CD4-positive, alpha-beta T cell treated with Interleukin-6 at 100 ng/mL for 8 hours (primary cell): Measurements from ENCODE around the gene TAF1C.
A peak's percentile ranks its signal among the peaks of the same experiment; 100 is the strongest.

Source experiments
- DNase-seq: peaks from one replicate; pipeline ENCODE4 v3.0.0-alpha.2; 2020; ENCODE audit warnings: mixed read lengths, low spot score

TAF1C gene

DNA sequence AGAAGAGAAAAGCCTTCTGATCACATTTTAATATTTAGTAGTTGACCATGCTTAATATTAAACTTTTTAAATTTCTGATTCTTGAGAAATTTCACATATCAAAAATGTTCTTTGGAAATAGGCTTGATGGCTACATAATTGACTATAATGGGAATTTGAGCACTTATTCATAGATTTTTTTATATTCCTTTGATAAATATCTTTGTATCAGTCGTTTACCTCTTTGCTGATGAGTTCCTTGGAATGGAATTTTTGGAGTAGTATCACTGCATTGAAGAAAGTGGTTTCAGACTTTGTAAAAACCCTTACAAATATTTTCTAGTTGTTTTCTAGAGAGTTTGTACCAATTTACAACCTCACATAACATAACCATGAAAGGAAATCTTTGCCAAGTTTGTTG, 27.1 kb downstream of the TAF1C start:
- DNase-seq = no peak

DNA sequence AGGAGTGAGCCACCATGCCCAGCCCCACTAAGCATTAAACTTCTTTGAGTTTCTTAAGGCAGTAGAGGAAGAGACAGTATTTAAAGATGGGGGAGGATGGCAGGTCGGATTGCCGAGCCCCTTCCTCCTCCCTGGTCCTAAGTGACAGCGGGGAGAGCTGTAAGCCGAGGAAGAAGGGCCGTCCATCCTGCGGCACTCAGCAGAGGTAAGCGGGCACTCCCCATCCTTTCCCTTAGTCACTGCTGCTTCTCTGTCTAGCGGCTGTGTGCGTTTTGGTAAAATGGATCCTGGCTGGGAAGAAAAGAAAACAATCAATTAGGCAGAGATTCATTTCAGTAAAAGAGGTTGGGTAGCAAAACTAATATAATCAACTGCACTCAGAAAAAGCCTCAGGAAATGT, 27.9 kb downstream of the TAF1C start:
- no peak for DNase-seq

GRCh38 chr16:84156342-84156784, 30.5 kb downstream of the TAF1C start:
- DNase-seq = no peak

DNA sequence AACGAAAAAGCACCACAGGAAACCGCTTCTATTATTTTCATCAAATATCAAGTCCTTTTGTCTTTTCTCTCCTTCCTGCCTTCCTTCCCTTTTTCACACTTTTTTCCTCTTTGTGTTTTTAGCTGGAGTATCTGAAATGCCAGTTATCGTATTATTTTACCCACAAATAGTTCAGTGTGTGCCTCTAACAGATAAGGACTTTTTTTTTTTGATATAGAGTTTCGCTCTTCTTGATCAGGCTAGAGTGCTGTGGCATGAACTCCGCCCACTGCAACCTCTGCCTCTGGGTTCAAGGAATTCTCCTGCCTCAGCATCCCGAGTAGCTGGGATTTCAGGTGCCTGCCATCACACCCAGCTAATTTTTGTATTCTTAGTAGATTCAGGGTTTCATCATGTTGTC, 31.1 kb downstream of the TAF1C start:
- no peak for DNase-seq

DNA sequence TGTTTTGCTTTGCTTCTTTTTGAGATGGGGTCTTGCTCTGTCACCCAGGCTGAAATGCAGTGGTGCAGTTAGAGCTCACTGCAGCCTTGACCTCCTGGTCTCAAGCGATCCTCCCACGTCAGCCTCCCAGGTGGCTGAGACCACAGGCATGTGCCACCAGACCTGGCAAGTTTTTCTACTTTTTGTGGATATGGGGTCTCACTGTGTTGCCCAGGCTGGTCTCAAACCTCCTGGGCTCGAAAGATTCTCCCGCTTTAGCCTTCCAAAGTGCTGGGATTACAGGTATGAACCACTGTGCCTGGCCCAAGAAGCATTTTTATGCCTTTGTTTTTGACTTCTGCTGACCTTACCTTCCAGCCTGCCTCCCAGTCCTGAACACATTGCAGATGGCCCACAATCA, 31.6 kb downstream of the TAF1C start:
- no peak for DNase-seq

- no peak for DNase-seq
These were observed 33.1 kb downstream of the TAF1C start for GRCh38 chr16:84153660-84154214.

DNA sequence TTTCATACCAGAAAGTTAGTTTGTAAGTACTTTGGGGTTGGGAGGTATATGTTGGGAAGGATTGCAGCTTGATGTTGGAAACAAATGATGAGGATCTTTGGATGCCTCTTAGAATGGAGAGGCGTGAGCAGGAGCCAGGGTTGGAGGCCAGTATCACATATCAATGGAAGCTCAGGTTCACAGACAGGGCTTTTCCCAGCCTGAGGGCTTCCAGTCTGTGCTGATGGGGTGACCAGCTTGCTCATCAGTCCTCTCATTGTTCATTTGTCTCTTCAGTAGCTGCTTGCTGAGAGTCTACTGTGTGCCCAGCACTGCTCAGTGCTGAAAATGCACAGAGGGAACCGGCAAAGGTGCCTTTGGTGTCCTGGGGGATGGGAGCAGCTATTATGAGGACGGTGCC, 35.9 kb downstream of the TAF1C start:
- no peak for DNase-seq

DNA sequence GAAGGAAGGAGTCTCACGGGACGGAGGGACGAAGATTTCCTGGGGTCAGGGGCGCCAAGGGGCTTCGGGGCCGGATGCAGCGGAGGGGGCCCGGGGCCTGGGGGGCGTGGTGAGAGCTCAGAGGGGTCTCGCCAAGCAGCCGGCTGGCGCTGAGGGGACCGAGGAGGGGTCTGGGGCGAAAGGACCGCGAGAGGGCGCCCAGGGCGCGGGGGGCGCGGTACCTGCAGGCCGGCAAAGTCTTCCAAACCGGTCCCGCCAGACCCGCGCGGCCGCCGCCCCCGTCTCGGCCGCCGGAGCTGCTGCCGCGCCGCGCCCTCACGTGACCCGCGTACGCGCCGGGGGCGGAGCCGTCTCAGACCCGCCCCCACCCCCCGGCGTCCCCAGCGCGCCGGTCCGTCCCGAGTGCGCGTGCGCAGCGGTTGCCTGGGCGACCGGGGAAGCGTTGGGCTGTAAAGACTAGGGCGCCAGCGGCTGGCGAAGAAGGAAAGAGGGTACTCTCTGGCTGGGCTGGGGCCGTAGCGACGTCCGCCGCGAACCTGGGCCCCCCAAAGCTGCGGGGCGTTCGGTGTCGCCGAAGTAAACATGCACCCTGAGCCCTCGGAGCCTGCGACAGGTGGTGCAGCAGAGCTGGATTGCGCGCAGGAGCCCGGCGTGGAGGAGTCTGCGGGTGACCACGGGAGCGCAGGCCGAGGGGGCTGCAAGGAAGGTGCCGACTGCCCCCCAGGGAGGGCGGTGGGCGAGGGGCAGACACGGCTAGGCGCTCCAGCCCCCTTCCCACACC, 41.8 kb downstream of the TAF1C start, which contains the start of the genes DNAAF1 and HSDL1:
Gene DNAAF1, plus strand, starts transcription at position 450 of the 781 bp plus-strand sequence. Its CDS starts 133 bp downstream, at position 583.
Gene HSDL1, minus strand, starts transcription at position 319 of the 781 bp plus-strand sequence. CDS start 13,856 bp downstream, outside the sequence.
- DNase-seq = peak; percentile 92

- peak; percentile 11 for DNase-seq
These were observed 42.5 kb downstream of the TAF1C start for GRCh38 chr16:84144209-84144858.

DNA sequence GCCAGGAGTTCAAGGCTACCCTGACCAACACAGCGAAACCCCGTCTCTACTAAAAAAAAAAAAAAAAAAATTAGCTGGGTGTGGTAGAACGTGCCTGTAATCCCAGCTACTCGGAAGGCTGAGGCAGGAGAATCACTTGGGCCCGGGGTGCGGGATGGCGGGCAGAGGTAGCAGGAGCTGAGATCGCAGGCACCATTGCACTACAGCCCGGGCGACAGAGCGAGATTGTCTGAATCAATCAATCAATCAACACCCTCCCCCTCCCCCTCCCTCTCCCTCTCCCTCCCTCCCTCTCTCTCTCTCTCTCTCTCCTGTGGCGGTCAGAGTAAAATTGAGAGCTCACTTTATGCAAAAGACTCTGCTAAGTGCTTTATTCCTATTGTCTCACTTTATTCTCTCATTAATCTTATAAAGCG, 43.1 kb downstream of the TAF1C start:
- DNase-seq = no peak

DNA sequence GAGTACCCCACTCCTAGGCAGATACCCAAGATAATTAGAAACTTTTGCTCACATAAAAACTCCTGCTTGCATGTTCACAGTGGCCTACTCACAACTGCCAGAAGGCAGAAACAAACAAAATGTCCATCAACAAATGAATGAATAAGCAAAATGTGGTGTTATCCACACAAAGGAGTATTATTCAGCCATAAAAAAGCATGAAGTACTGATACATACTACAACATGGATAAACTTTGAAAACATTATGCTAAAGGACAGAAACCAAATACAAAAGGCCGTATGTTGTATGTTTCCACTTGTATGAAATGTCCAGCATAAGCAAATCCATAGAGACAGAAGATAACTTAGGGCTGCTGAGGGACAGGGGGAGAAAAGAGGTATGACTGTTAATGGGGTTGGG, 43.8 kb downstream of the TAF1C start:
- DNase-seq = no peak

- no peak for DNase-seq
These were observed 45.6 kb downstream of the TAF1C start for GRCh38 chr16:84141143-84141670.

- no peak for DNase-seq
These were observed 47.1 kb downstream of the TAF1C start for GRCh38 chr16:84139628-84140258.

DNA sequence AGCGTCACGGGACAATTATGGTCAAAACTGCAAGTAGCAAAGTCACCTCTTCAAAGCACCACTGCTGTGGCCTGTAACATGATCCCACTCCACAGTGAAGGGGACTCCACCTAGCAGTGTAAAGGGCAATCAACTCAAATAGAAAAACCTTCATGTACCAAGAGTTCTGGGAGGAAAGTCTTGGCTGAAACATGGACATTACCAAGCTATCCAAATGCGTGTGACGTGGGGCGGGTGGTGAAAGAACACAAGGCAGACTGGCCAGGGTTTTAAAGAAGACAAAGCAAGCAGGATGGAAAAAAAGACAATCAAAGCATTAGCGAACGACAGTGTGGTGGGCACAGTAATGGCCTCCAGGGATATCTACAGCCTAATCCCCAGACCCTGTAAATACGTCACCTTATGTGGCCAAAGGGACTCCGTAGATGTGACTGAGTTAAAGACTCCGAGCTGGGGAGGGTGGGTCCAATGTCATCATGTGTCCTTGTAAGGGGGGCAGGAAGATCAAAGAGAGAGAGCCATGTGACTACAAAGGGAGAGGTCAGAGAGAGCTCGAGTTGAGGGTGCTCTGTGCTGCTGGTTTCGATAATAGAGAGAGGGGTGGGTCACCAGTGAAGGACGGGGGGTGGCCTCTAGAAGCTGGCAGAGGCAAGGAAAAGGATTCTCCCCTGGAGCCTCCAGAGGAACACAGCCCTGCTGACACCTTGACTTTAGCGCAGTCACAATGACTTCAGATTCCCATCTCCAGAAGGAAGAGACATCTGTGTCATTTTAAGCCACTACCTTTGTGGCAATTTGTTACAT, 47.8 kb downstream of the TAF1C start:
- DNase-seq = no peak

GRCh38 chr16:84138500-84138823, 48.4 kb downstream of the TAF1C start:
- no peak for DNase-seq

GRCh38 chr16:84137769-84138357, 49.0 kb downstream of the TAF1C start:
- no peak for DNase-seq

DNA sequence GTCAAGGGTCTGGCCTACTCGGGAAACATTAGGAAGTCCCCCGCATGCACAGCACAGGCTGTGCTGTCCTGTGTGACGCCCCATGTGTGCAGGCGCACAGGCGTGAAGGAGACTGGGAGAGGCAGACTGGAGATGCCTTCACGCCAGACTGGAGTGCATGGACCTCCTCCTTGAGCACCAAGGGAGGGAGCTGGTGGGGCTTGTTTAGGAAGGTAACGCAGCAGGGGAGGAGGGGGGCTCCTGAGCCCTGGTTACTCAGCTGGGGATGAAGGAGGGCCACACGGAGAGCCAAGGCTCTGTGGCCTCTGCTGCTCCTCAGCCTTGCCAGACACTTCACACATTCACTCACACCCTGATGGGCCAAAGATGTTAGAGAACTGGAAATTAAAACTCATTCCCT, 49.6 kb downstream of the TAF1C start:
- no peak for DNase-seq

GRCh38 chr16:84136331-84137125, 50.3 kb downstream of the TAF1C start:
- DNase-seq = no peak

- no peak for DNase-seq
These were observed 54.2 kb downstream of the TAF1C start for GRCh38 chr16:84132527-84133285.

- no peak for DNase-seq
These were observed 55.7 kb downstream of the TAF1C start for GRCh38 chr16:84131117-84131516.
